WTC11 (cell line): ENCODE measurements around the gene NUDT3. TPM values are rescaled to one million over a fixed set of nuclear protein-coding genes. Genes with fewer than 3 reads are reported as not detected.

Experiments used
- ATAC-seq: fragments of 200-7000 bp; cut with Tn5 transposase; 2 replicates; pipeline ENCODE4 v1.10.0; 2021; ENCODE audit warnings: mild to moderate bottlenecking, moderate library complexity
- CTCF ChIA-PET: fragments of 300-600 bp; sonication (Branson Sonifier 250); formaldehyde crosslinking; loops from one replicate; lab custom pipeline; 2021; ENCODE audit warnings: antibody characterized with exemption; lab: Charles Lee
- POLR2A ChIA-PET: fragments of 350-600 bp; sonication (Branson Sonifier 250); formaldehyde crosslinking; loops from one replicate; lab custom pipeline; 2021; ENCODE audit warnings: antibody characterized with exemption; lab: Charles Lee
- DNase-seq: peaks from one replicate; pipeline ENCODE4 v3.0.0; 2021; ENCODE audit warnings: low spot score
- H3K27ac Mint-ChIP-seq: 2 replicates; pipeline ENCODE4 v1.8.0; 2021; ENCODE audit warnings: mixed read lengths
- H3K27me3 Mint-ChIP-seq: 2 replicates; pipeline ENCODE4 v1.8.0; 2021; ENCODE audit warnings: low read depth, mild to moderate bottlenecking, moderate library complexity, mixed read lengths
- H3K36me3 Mint-ChIP-seq: 2 replicates; pipeline ENCODE4 v1.8.0; 2021; ENCODE audit warnings: mixed read lengths
- H3K4me1 Mint-ChIP-seq: 2 replicates; pipeline ENCODE4 v1.8.0; 2022; ENCODE audit warnings: mixed read lengths
- H3K4me3 Mint-ChIP-seq: 2 replicates; pipeline ENCODE4 v1.8.0; 2021; ENCODE audit warnings: mild to moderate bottlenecking, moderate library complexity, mixed read lengths
- H3K9me3 Mint-ChIP-seq: 2 replicates; pipeline ENCODE4 v1.8.0; 2021; ENCODE audit warnings: mixed read lengths
- EMX1 ChIP-seq: fragments of 250-450 bp; sonication (Bioruptor Pico); IDR thresholded peaks from 2 replicates; pipeline ENCODE4 v1.8.0; 2021; ENCODE audit warnings: mild to moderate bottlenecking
- ETV6 ChIP-seq: sonication (generic); formaldehyde crosslinking; IDR thresholded peaks from 2 replicates; pipeline ENCODE4 v1.8.1; 2022; ENCODE audit warnings: mild to moderate bottlenecking, missing genetic modification reagents
- FOXJ3 ChIP-seq: sonication (generic); formaldehyde crosslinking; IDR thresholded peaks from 2 replicates; pipeline ENCODE4 v1.9.0; 2021; ENCODE audit warnings: missing genetic modification reagents, mild to moderate bottlenecking, borderline replicate concordance
- FOXP1 ChIP-seq: sonication (generic); formaldehyde crosslinking; IDR thresholded peaks from 2 replicates; pipeline ENCODE4 v1.8.0; 2022; ENCODE audit warnings: missing genetic modification reagents, mild to moderate bottlenecking, moderate library complexity, borderline replicate concordance
- GTF2I ChIP-seq: fragments of 250-450 bp; sonication (Bioruptor Pico); conservative IDR thresholded peaks from 2 replicates; pipeline ENCODE4 v1.4.0; 2021; ENCODE audit warnings: mild to moderate bottlenecking
- JUN ChIP-seq: sonication (generic); formaldehyde crosslinking; IDR thresholded peaks from 2 replicates; pipeline ENCODE4 v1.8.0; 2023; ENCODE audit warnings: mild to moderate bottlenecking, missing genetic modification reagents
- NFYB ChIP-seq: sonication (generic); formaldehyde crosslinking; conservative IDR thresholded peaks from 2 replicates; pipeline ENCODE4 v1.8.0; 2022; ENCODE audit warnings: low read depth, missing genetic modification reagents
- NR1H2 ChIP-seq: sonication (generic); formaldehyde crosslinking; IDR thresholded peaks from 2 replicates; pipeline ENCODE4 v1.9.0; 2021; ENCODE audit warnings: mild to moderate bottlenecking, moderate library complexity, missing genetic modification reagents
- NR3C1 ChIP-seq: sonication (generic); formaldehyde crosslinking; conservative IDR thresholded peaks from 2 replicates; pipeline ENCODE4 v1.8.1; 2023; ENCODE audit warnings: low read depth, mild to moderate bottlenecking, missing genetic modification reagents
- SMAD4 ChIP-seq: sonication (generic); formaldehyde crosslinking; IDR thresholded peaks from 2 replicates; pipeline ENCODE4 v1.8.0; 2022; ENCODE audit warnings: mild to moderate bottlenecking, missing genetic modification reagents
- STAT6 ChIP-seq: sonication (generic); formaldehyde crosslinking; conservative IDR thresholded peaks from 2 replicates; pipeline ENCODE4 v1.8.1; 2023; ENCODE audit warnings: mild to moderate bottlenecking, low read depth, missing genetic modification reagents, moderate library complexity
- ZMAT4 ChIP-seq: fragments of 250-450 bp; sonication (Bioruptor Pico); IDR thresholded peaks from 2 replicates; pipeline ENCODE4 v1.9.0; 2021; ENCODE audit warnings: mild to moderate bottlenecking
- ZNF281 ChIP-seq: sonication (generic); formaldehyde crosslinking; IDR thresholded peaks from 2 replicates; pipeline ENCODE4 v1.8.0; 2023; ENCODE audit warnings: mild to moderate bottlenecking, missing genetic modification reagents
- ZNF396 ChIP-seq: fragments of 250-450 bp; sonication (Bioruptor Pico); IDR thresholded peaks from 2 replicates; pipeline ENCODE4 v1.8.0; 2021; ENCODE audit warnings: mild to moderate bottlenecking, moderate library complexity, borderline replicate concordance
- ZNF416 ChIP-seq: fragments of 250-450 bp; sonication (Bioruptor Pico); IDR thresholded peaks from 2 replicates; pipeline ENCODE4 v1.9.0; 2021; ENCODE audit warnings: mild to moderate bottlenecking, inconsistent platforms
- ZNF512 ChIP-seq: sonication (generic); formaldehyde crosslinking; IDR thresholded peaks from 2 replicates; pipeline ENCODE4 v1.8.1; 2022; ENCODE audit warnings: missing genetic modification reagents, borderline replicate concordance
- total RNA-seq: library from RNA; stranded (reverse); gene quantifications from 3 replicates; pipeline ENCODE4 v1.2.3, GENCODE V29; 2021
- TF ChIP-seq, protein P1 (sequence below): fragments of 250-450 bp; sonication (Bioruptor Pico); IDR thresholded peaks from 2 replicates; pipeline ENCODE4 v1.9.0; 2021; ENCODE audit warnings: moderate library complexity, mild to moderate bottlenecking, inconsistent platforms, borderline replicate concordance
- TF ChIP-seq, protein P2 (sequence below): sonication (generic); formaldehyde crosslinking; IDR thresholded peaks from 2 replicates; pipeline ENCODE4 v1.8.0; 2022; ENCODE audit warnings: mild to moderate bottlenecking, missing genetic modification reagents

The NUDT3 gene
- total RNA-seq, 1 experiment from 2014 or later, result 30.0 TPM

- H3K27ac Mint-ChIP-seq, result peak overlapping the region; percentile 82
- POLR2A ChIA-PET, result no interaction called here
These were observed 909 bp upstream of the NUDT3 start for GRCh38 chr6:34393191-34393965.

More at GRCh38 chr6:34393191-34393965, 909 bp upstream of the NUDT3 start:
- peaks cover 12% of the 10 kb centered on the region for H3K9me3 Mint-ChIP-seq
- H3K27me3 Mint-ChIP-seq, result no peaks in the 10 kb centered on the region; the same call in 1 of the 2 replicates
- DNase-seq (no peak), ATAC-seq (no peak)
- peaks cover 15% of the 10 kb centered on the region for H3K4me1 Mint-ChIP-seq
- peak overlapping the region; percentile 90 for H3K4me3 Mint-ChIP-seq
- H3K36me3 Mint-ChIP-seq, result peaks cover 12% of the 10 kb centered on the region
- CTCF ChIA-PET, result interaction anchor here (0.5 to 1.3 kb wide), 2 partner anchors 144 to 230 kb away, joined by 3 read pairs; no protein-coding TSS in a partner anchor
- TF ChIP-seq ZNF396 (CRISPR knock-in tag) (no peak), NR3C1 (CRISPR knock-in tag) (no peak), ZNF416 (CRISPR knock-in tag) (no peak), ZMAT4 (CRISPR knock-in tag) (no peak), ZNF512 (CRISPR knock-in tag) (no peak), NR1H2 (CRISPR knock-in tag) (no peak), GTF2I (no peak), EMX1 (CRISPR knock-in tag) (no peak), ETV6 (CRISPR knock-in tag) (no peak), NFYB (CRISPR knock-in tag) (no peak), ZNF281 (CRISPR knock-in tag) (no peak), FOXP1 (CRISPR knock-in tag) (no peak), STAT6 (CRISPR knock-in tag) (no peak), JUN (no peak), FOXJ3 (CRISPR knock-in tag) (no peak), SMAD4 (CRISPR knock-in tag) (no peak)
- TF ChIP-seq, protein P1, sequence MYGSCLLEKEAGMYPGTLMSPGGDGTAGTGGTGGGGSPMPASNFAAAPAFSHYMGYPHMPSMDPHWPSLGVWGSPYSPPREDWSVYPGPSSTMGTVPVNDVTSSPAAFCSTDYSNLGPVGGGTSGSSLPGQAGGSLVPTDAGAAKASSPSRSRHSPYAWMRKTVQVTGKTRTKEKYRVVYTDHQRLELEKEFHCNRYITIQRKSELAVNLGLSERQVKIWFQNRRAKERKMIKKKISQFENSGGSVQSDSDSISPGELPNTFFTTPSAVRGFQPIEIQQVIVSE (CRISPR knock-in tag), result no peak
- TF ChIP-seq, protein P2, sequence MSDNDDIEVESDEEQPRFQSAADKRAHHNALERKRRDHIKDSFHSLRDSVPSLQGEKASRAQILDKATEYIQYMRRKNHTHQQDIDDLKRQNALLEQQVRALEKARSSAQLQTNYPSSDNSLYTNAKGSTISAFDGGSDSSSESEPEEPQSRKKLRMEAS (CRISPR knock-in tag), result no peak
